AG10803 (cell line): ENCODE measurements around the gene CALN1.
"Not testable (repeated sequence)": the region's sequence is repeated elsewhere in the genome, so short reads cannot be mapped to it uniquely, and the experiment has no call there.

Experiments
- DNase-seq: peaks from one replicate; pipeline ENCODE4 v3.0.0; 2010; ENCODE audit warnings: low read depth
- H3K4me3 ChIP-seq: 2 replicates; pipeline ENCODE4 v1.5.1; 2011; ENCODE audit warnings: mild to moderate bottlenecking, low read length, control low read depth
- TF ChIP-seq, protein P1 (sequence below): conservative IDR thresholded peaks from 2 replicates; pipeline ENCODE4 v1.5.1; 2011; ENCODE audit warnings: mild to moderate bottlenecking, low read length, control low read depth, inconsistent platforms

Gene CALN1

DNA sequence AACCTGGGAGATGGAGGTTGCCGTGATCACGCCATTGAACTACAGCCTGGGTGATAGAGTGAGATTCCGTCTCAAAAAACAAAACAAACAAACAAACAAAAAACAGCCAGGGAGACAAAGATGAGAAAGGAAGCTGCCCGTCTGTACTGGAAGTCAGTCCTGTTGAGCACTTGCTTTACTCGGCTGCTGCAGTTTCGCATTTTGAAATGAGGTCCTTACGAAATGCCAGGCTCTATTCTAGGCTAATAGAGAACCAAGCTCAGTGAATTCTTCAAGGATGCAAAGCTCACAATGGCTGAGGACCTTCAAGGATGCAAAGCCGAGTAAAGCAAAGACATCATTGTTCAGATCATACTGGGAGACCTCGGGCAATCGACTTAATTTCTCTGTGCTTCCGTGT is 333.3 kb downstream of the CALN1 start:
- H3K4me3 ChIP-seq = no peak overlapping the region
- TF ChIP-seq, protein P1, sequence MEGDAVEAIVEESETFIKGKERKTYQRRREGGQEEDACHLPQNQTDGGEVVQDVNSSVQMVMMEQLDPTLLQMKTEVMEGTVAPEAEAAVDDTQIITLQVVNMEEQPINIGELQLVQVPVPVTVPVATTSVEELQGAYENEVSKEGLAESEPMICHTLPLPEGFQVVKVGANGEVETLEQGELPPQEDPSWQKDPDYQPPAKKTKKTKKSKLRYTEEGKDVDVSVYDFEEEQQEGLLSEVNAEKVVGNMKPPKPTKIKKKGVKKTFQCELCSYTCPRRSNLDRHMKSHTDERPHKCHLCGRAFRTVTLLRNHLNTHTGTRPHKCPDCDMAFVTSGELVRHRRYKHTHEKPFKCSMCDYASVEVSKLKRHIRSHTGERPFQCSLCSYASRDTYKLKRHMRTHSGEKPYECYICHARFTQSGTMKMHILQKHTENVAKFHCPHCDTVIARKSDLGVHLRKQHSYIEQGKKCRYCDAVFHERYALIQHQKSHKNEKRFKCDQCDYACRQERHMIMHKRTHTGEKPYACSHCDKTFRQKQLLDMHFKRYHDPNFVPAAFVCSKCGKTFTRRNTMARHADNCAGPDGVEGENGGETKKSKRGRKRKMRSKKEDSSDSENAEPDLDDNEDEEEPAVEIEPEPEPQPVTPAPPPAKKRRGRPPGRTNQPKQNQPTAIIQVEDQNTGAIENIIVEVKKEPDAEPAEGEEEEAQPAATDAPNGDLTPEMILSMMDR = no peak
- DNase-seq = no peak

DNA sequence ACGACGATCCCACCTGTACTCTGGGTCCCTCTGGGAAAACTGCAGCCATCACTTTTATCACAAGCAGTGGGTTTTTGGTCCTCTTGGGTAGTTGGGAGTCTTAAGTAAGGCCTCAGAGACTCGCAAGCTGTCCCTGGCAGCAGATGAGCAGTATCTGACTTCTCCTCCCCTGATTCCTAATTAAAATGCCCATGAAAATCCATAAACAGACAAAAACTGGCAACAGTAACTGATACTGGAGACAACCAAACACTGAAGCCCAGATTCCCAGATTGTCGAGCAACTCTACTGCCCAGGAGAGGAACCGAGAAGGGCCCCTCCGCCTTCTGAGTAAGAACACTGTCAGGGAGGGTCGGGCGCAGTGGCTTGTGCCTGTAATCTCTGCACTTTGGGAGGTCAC is 333.8 kb downstream of the CALN1 start:
- no peak for DNase-seq
- TF ChIP-seq, protein P1 = no peak
- no peak overlapping the region for H3K4me3 ChIP-seq

DNA sequence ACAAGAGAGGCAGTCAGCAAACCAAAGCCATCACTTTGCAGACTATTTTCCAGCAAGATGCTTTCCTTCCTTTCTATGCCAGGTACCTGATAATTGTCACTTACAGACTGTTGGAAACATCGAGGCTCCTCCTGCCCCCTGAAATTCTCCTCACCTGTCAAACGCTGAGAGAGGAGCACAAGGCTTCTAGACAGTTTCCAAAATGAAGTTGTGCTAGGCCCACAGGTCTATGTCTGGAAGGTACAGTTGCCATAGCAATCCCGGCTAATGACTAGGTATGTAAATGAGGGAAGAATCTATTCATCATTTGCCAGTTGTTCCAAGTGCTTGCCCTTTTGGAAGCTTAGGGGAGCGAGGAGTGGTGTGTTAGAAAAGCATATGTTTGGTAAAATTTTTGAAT is 334.4 kb downstream of the CALN1 start:
- DNase-seq = no peak
- no peak overlapping the region for H3K4me3 ChIP-seq
- TF ChIP-seq, protein P1 = no peak

DNA sequence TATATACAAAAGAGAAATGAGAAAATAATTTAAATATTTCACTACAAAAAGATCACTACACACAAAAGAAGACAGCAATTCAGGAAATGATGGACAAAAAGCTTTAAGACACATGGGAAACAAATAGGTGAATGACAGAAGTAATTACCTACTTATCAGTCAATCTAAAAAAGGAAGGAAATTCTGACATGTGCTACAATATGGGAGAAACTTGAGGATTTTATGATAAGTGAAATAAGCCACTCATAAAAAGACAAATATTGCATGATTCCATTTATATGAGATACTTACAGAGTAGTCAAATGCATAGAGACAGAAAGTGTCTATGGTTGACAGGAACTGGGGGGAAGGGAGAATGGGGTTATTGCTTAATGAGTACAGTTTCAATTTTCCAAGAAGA is 339.2 kb downstream of the CALN1 start:
- DNase-seq = no peak
- TF ChIP-seq, protein P1 = no peak
- no peak overlapping the region for H3K4me3 ChIP-seq

DNA sequence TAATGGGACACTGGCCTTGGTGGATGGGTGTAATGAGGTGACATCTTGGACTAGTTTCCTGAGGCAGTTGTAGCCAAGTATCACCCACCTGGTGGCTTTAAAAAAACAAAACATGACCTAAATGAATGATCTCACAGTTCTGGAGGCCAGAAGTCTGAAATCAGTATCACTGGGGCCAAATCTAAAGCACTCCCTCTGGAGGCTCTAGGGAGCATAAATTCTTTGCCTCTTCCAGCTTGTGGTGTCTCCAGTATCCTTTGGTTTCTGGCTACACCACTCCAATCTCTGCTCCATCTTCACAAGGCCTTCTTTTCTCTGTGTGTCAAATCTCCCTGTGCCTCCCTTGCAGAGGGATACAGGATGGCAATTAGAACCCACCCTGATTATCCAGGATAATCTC is 342.9 kb downstream of the CALN1 start:
- no peak for DNase-seq
- TF ChIP-seq, protein P1 = no peak
- H3K4me3 ChIP-seq = no peak overlapping the region

DNA sequence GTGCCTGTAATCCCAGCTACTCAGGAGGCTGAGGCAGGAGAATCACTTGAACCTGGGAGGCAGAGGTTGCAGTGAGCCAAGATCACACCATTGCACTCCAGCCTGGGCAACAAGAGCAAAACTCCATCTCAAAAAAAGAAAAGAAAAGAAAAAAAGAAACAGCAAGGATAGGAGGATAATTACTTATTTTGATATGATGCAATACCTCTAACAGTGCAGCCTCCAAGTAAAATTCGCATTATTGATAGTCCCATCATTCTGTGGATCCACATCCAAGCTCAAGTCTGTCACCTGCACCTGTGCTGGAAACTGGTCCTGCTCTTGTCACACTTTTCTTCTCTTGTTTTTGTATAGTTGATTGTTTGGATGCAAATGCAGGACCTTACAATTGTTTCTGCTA is 346.4 kb downstream of the CALN1 start:
- DNase-seq, H3K4me3 ChIP-seq: not testable (repeated sequence)

DNA sequence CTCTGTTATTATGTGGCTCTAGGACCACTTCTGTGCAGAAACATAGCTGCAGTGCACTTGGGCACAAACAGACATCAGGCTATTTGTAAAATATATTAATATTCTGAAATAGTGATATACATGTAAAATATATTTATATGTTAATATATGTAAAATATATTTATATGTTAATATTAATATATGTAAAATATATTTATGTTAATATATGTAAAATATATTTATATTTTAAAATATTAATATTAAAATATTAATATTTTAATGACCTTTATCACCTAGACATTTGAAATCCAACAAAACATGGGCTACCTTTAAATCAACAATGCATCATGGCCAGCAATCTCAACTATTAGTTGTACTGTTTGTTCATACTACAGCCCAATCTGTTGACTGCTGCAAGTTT is 347.2 kb downstream of the CALN1 start:
- H3K4me3 ChIP-seq = no peak overlapping the region
- no peak for DNase-seq
- TF ChIP-seq, protein P1 = no peak

DNA sequence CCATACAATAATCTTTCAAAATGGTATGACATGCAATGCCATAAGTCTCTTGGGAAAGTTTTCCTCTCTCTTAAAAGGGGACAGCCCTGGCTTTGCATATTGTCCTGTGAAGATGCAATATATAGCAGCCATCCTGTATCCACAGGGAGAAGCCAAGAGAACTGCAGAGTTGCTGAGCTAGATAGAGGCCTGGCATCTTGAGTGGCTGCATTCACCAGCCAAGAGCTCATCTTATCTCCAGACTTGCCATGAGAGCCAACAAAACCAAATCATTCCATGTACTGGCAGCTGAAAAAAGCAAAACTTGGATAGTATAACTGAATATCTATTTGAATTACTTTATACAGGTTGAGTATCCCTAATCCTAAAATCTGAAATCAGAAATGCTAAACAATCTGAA is 348.8 kb downstream of the CALN1 start:
- DNase-seq = no peak
- TF ChIP-seq, protein P1 = no peak

More for the DNA sequence above, 348.8 kb downstream of the CALN1 start:
- no peak overlapping the region for H3K4me3 ChIP-seq
